ENCODE results near the gene TNIK. TPM values are rescaled to one million over a fixed set of nuclear protein-coding genes. Genes with fewer than 3 reads are reported as not detected.

TNIK gene
- total RNA-seq, 1 donor from 2014 or later, result 35.3 TPM

GRCh38 chr3:171443211-171443957 lies 16.8 kb downstream of the TNIK start:
- intact Hi-C loops (cut with DNase I), result no loop called here
- no peak for DNase-seq
- TF ChIP-seq CTCF (IDR thresholded peaks at IDR 0.05), result no peak
- peaks cover 4% of the 10 kb centered on the region for H3K4me1 ChIP-seq
- no peaks in the 10 kb centered on the region for H3K27me3 ChIP-seq
- H3K4me3 ChIP-seq, result no peak overlapping the region
- ATAC-seq, result no peak
- no peak overlapping the region for H3K27ac ChIP-seq
- no peaks in the 10 kb centered on the region for H3K36me3 ChIP-seq
- no peaks in the 10 kb centered on the region for H3K9me3 ChIP-seq

- no peak for TF ChIP-seq CTCF (IDR thresholded peaks at IDR 0.05)
- H3K27ac ChIP-seq, result no peak overlapping the region
- peaks cover 4% of the 10 kb centered on the region for H3K4me1 ChIP-seq
- intact Hi-C loops (cut with DNase I), result no loop called here
- no peaks in the 10 kb centered on the region for H3K27me3 ChIP-seq
- DNase-seq (no peak), ATAC-seq (no peak)
- H3K4me3 ChIP-seq, result no peak overlapping the region
- no peaks in the 10 kb centered on the region for H3K36me3 ChIP-seq
- H3K9me3 ChIP-seq, result no peaks in the 10 kb centered on the region
Measured at GRCh38 chr3:171442184-171442583, 18.0 kb downstream of the TNIK start.

- Histone ChIP-seq H3K4me1 (peaks cover 4% of the 10 kb centered on the region), H3K9me3 (no peaks in the 10 kb centered on the region), H3K36me3 (no peaks in the 10 kb centered on the region), H3K27ac (no peak overlapping the region), H3K27me3 (no peaks in the 10 kb centered on the region), H3K4me3 (no peak overlapping the region)
- no peak for ATAC-seq
- DNase-seq, result no peak
- intact Hi-C loops (cut with DNase I), result no loop called here
- no peak for TF ChIP-seq CTCF (IDR thresholded peaks at IDR 0.05)
Measured at GRCh38 chr3:171441381-171441780, 18.8 kb downstream of the TNIK start.

- Histone ChIP-seq H3K27ac (no peak overlapping the region), H3K27me3 (no peaks in the 10 kb centered on the region), H3K9me3 (no peaks in the 10 kb centered on the region), H3K36me3 (no peaks in the 10 kb centered on the region), H3K4me1 (peaks cover 4% of the 10 kb centered on the region), H3K4me3 (no peak overlapping the region)
- ATAC-seq (no peak), DNase-seq (no peak)
- intact Hi-C loops (cut with DNase I), result no loop called here
- no peak for TF ChIP-seq CTCF (IDR thresholded peaks at IDR 0.05)
Measured at GRCh38 chr3:171439996-171440395, 20.2 kb downstream of the TNIK start.

GRCh38 chr3:171437115-171437756 lies 23.0 kb downstream of the TNIK start:
- Histone ChIP-seq H3K27me3 (no peaks in the 10 kb centered on the region), H3K27ac (no peak overlapping the region), H3K36me3 (no peaks in the 10 kb centered on the region), H3K4me3 (no peak overlapping the region), H3K4me1 (no peaks in the 10 kb centered on the region), H3K9me3 (no peaks in the 10 kb centered on the region)
- ATAC-seq (no peak), DNase-seq (no peak)
- intact Hi-C loops (cut with DNase I), result no loop called here
- TF ChIP-seq CTCF (IDR thresholded peaks at IDR 0.05), result no peak

Measured in upper lobe of right lung (tissue), 1 donor.